ENCODE results near the gene INPP5D. TPM values are rescaled to one million over a fixed set of nuclear protein-coding genes. Genes with fewer than 3 reads are reported as not detected.
A peak's percentile ranks its signal among the peaks of the same experiment; 100 is the strongest.

Gene INPP5D
- total and polyA plus RNA-seq, 12 donors = 3.4 to 29.4 (median 14.3) TPM

DNA sequence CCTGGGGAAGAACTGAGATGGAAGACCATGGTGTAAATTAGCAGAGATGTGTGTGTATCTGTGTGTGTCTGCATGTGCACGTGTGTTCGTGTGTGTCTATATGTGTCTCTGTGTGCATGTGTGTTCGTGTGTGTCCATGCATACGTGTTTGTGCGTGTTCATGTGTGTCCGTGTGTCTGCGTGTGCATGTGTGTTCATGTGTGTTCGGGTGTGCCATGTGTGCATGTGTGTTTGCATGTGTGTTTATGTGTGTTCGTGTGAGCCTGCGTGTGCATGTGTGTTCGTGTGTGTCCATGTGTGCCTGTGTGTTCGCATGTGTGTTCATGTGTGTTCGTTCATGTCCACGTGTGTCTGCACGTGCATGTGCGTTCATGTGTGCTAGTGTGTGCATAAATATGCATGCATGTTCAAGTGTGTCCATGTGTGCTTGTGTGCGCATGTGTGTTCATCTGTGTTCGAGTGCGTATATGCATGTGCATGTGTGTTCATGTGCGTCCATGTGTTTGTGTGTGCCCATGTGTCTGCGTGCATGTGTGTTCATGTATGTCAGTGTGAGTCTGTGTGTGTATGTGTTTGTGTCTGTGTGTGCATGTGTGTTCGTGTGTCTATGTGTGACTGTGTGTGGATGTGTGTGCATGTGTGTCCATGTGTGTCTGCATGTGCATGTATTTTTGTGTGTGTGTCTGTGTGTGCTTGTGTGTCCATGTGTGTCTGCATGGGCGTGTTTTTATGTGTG is 24.5 kb upstream of the INPP5D start:
- no peak for DNase-seq
- Histone ChIP-seq H3K27me3 (no peaks in the 10 kb centered on the region), H3K4me3 (no peak overlapping the region), H3K9me3 (replicated peaks in 1 of 3) (no peaks in the 10 kb centered on the region), H3K27ac (no peak overlapping the region), H3K4me1 (replicated peaks in 1 of 2) (no peaks in the 10 kb centered on the region), H3K36me3 (replicated peaks in 1 of 2) (no peaks in the 10 kb centered on the region)
- WGBS, 4 donors = 79 to 94% (median 85%) methylated on average over 23 of the region's 23 CpGs
- TF ChIP-seq POLR2A (IDR thresholded peaks at IDR 0.05) = no peak
- TF ChIP-seq, protein P1, sequence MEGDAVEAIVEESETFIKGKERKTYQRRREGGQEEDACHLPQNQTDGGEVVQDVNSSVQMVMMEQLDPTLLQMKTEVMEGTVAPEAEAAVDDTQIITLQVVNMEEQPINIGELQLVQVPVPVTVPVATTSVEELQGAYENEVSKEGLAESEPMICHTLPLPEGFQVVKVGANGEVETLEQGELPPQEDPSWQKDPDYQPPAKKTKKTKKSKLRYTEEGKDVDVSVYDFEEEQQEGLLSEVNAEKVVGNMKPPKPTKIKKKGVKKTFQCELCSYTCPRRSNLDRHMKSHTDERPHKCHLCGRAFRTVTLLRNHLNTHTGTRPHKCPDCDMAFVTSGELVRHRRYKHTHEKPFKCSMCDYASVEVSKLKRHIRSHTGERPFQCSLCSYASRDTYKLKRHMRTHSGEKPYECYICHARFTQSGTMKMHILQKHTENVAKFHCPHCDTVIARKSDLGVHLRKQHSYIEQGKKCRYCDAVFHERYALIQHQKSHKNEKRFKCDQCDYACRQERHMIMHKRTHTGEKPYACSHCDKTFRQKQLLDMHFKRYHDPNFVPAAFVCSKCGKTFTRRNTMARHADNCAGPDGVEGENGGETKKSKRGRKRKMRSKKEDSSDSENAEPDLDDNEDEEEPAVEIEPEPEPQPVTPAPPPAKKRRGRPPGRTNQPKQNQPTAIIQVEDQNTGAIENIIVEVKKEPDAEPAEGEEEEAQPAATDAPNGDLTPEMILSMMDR (IDR thresholded peaks at IDR 0.05) = no peak
- intact Hi-C loops (cut with DNase I) = no loop called here

DNA sequence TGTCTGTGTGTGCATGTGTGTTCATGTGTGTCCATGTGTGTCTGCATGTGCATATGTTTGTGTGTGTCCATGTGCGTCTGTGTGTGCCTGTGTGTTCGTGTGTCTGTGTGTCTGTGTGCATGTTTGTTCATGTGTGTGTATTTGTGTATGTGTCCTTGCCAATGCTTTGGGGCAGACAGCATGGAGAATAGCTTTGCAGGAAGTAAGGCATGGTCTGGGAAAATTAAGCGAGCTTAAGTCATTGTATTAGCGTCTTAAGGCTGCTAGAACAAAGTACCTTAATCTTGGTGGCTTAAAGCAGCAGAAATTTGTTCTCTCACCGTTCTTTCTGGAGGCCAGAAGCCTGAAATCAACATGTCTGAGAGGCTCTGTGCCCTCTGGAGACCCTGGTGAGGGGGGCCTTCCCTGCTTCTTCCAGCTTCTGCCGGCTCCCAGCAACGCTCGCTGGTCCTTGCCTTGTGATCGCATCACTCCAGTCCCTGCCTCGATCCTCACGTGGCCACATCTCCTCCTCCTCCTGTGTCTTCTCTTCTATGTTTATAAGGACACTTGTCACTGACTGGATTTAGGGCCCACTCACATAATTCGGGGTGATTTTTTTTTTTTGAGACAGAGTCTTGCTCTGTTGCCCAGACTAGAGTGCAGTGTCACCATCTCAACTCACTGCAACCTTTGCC is 23.8 kb upstream of the INPP5D start:
- DNase-seq = no peak
- no peaks in the 10 kb centered on the region for H3K36me3 ChIP-seq (replicated peaks in 1 of 2)
- WGBS, 4 donors = 86 to 93% (median 89%) methylated on average over 12 of the region's 12 CpGs
- no peak overlapping the region for H3K4me3 ChIP-seq
- no peaks in the 10 kb centered on the region for H3K27me3 ChIP-seq
- no peak overlapping the region for H3K27ac ChIP-seq
- TF ChIP-seq, protein P1 (IDR thresholded peaks at IDR 0.05) = no peak
- TF ChIP-seq POLR2A (IDR thresholded peaks at IDR 0.05) = no peak
- H3K9me3 ChIP-seq (replicated peaks in 1 of 3) = no peaks in the 10 kb centered on the region
- no peaks in the 10 kb centered on the region for H3K4me1 ChIP-seq (replicated peaks in 1 of 2)
- intact Hi-C loops (cut with DNase I) = no loop called here

DNA sequence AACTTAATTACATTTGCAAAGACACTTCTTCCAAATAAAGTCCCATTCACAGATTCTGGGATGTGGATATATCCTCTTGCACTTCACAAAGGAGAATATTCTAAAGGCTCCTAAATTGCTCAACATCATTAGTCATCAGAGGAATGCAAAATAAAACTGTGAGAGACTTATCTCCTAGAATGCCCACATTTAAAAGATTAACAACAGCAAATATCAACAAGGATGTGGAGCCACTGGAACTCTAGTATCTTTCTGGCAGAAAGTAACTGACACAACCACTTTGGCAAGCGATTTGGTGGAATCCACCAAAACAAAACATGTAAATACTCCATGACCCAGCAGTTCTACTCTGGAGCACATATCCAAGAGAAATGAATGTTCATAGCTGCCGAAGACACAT is 23.1 kb upstream of the INPP5D start:
- intact Hi-C loops (cut with DNase I) = no loop called here
- Histone ChIP-seq H3K9me3 (replicated peaks in 1 of 3) (no peaks in the 10 kb centered on the region), H3K36me3 (replicated peaks in 1 of 2) (no peaks in the 10 kb centered on the region), H3K4me1 (replicated peaks in 1 of 2) (no peaks in the 10 kb centered on the region), H3K27me3 (no peaks in the 10 kb centered on the region), H3K27ac (no peak overlapping the region), H3K4me3 (no peak overlapping the region)
- no peak for DNase-seq
- WGBS, 4 donors = 81 to 90% (median 89%) methylated on average over 2 of the region's 2 CpGs
- TF ChIP-seq, protein P1 (IDR thresholded peaks at IDR 0.05) = no peak
- TF ChIP-seq POLR2A (IDR thresholded peaks at IDR 0.05) = no peak

DNA sequence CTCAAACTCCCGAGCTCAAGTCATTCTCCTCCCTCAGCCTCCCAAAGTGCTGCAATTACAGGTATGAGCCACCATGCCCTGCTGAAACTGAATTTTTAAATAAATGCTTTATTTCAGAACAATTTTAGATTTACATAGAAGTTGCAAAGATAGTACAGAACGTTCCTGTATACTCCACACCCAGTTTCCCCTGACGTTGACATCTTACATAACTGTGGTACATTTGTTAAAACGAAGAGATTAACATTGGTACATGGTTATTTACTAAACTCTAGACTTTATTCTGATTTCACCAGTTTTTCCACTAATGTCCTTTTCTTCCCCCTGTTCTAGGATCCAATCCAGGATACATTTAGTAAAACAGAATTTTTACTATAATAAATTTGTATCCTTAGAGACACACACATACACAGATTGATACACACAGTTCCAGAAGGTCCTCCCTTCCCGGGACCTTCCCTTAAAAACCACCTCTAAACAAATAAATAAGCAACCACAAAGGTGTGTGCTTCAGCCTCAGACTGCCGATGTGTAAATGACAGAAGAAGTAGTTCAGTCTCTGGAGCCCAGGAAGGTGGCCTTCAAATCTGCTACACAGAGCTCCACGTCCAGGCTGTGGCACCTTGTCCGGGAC is 20.8 kb upstream of the INPP5D start:
- H3K36me3 ChIP-seq (replicated peaks in 1 of 2) = no peaks in the 10 kb centered on the region
- H3K4me1 ChIP-seq (replicated peaks in 1 of 2) = no peaks in the 10 kb centered on the region
- H3K9me3 ChIP-seq (replicated peaks in 1 of 3) = no peaks in the 10 kb centered on the region
- DNase-seq = no peak
- H3K4me3 ChIP-seq = no peak overlapping the region
- 66 to 74% (median 72%) methylated on average over 7 to 8 of the region's 8 CpGs for WGBS, 4 donors
- peak overlapping the region in 1 of 5 donors; percentile 54 for H3K27ac ChIP-seq
- intact Hi-C loops (cut with DNase I) = no loop called here
- no peaks in the 10 kb centered on the region for H3K27me3 ChIP-seq
- TF ChIP-seq, protein P1 (IDR thresholded peaks at IDR 0.05) = no peak
- no peak for TF ChIP-seq POLR2A (IDR thresholded peaks at IDR 0.05)
